Measurements from ENCODE around the gene SORL1. TPM values are rescaled to one million over a fixed set of nuclear protein-coding genes. Genes with fewer than 3 reads are reported as not detected.

SORL1 gene
- total and polyA plus RNA-seq, 3 donors from 2014 or later, result 14.7 to 30.0 (median 21.8) TPM

DNA sequence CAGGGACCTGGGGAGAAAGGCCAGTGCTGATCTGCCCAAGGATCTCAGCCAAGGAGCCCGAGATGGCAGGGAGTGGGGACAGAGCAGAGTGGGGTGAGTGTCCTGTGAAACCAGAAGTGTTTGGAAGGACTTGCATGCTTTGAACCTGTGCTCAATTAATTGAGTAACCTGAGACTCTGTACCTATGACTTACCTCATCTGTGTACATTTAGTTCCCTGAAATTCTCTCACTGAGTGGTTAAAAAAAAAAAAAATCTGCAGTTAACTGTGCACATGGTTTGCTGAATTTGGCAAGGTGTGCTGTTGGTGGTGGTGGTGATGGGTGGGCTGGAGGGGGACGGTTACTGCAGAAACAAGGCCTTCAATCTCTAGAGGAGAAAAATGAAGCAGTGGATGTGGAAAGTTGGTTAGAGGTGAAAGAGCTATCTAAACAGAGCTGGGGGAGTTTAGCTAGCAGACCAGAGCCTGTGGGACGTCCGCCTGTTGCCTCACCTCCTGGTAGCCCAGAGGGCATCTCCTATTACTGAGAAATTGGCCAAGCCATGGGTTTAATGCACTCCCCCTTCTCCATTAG, 8.9 kb downstream of the SORL1 start:
- H3K9me3 ChIP-seq, result no peaks in the 10 kb centered on the region
- no peak overlapping the region for H3K27ac ChIP-seq
- H3K27me3 ChIP-seq, result no peaks in the 10 kb centered on the region
- TF ChIP-seq, protein P1, sequence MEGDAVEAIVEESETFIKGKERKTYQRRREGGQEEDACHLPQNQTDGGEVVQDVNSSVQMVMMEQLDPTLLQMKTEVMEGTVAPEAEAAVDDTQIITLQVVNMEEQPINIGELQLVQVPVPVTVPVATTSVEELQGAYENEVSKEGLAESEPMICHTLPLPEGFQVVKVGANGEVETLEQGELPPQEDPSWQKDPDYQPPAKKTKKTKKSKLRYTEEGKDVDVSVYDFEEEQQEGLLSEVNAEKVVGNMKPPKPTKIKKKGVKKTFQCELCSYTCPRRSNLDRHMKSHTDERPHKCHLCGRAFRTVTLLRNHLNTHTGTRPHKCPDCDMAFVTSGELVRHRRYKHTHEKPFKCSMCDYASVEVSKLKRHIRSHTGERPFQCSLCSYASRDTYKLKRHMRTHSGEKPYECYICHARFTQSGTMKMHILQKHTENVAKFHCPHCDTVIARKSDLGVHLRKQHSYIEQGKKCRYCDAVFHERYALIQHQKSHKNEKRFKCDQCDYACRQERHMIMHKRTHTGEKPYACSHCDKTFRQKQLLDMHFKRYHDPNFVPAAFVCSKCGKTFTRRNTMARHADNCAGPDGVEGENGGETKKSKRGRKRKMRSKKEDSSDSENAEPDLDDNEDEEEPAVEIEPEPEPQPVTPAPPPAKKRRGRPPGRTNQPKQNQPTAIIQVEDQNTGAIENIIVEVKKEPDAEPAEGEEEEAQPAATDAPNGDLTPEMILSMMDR (IDR thresholded peaks at IDR 0.05), result no peak
- no peak for TF ChIP-seq POLR2A (IDR thresholded peaks at IDR 0.05)
- peaks cover 27% of the 10 kb centered on the region for H3K4me1 ChIP-seq
- H3K4me3 ChIP-seq, result no peak overlapping the region
- WGBS, 2 donors, result 81 to 93% methylated on average over 4 of the region's 4 CpGs
- H3K36me3 ChIP-seq (ENCODE audit: low read depth, missing control alignments), result no peaks in the 10 kb centered on the region
- intact Hi-C loops (cut with DNase I; ENCODE audit: low total_unique reads), result no loop called here
- no peak for DNase-seq

DNA sequence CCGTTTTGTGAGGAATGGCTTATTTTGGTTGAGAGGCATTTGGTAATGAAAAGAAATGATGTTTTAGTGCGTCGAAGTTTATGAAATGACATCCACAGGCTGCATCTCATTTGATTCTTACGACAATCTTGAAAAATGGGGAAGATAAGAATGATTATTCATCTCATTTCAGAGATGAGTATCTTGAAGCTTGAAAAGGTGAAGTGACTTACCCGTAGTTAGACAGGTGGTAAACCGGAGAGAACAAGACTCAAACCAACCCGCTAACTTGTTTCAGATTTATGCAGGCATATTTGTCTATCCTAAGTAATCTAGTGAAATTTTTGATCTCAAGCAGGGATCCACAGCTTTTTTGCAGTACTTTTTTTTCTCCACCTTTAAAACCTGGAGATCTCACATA, 9.7 kb downstream of the SORL1 start:
- no peaks in the 10 kb centered on the region for H3K36me3 ChIP-seq (ENCODE audit: low read depth, missing control alignments)
- H3K27ac ChIP-seq, result no peak overlapping the region
- intact Hi-C loops (cut with DNase I; ENCODE audit: low total_unique reads), result no loop called here
- H3K27me3 ChIP-seq, result no peaks in the 10 kb centered on the region
- H3K4me1 ChIP-seq, result peaks cover 35% of the 10 kb centered on the region
- WGBS, 2 donors, result 87 to 92% methylated on average over 7 of the region's 7 CpGs
- no peaks in the 10 kb centered on the region for H3K9me3 ChIP-seq
- no peak for DNase-seq
- TF ChIP-seq, protein P1 (IDR thresholded peaks at IDR 0.05), result no peak
- TF ChIP-seq POLR2A (IDR thresholded peaks at IDR 0.05), result no peak
- no peak overlapping the region for H3K4me3 ChIP-seq

GRCh38 chr11:121463689-121464335, 11.7 kb downstream of the SORL1 start:
- Histone ChIP-seq H3K27me3 (no peaks in the 10 kb centered on the region), H3K4me3 (no peak overlapping the region), H3K4me1 (peaks cover 36% of the 10 kb centered on the region), H3K9me3 (no peaks in the 10 kb centered on the region), H3K36me3 (ENCODE audit: low read depth, missing control alignments) (no peaks in the 10 kb centered on the region), H3K27ac (peak overlapping the region in 1 of 2 donors; percentile 56)
- no peak for DNase-seq
- no peak for TF ChIP-seq POLR2A (IDR thresholded peaks at IDR 0.05)
- TF ChIP-seq, protein P1 (IDR thresholded peaks at IDR 0.05), result no peak
- intact Hi-C loops (cut with DNase I; ENCODE audit: low total_unique reads), result no loop called here
- WGBS, 2 donors, result 65 to 78% methylated on average over 6 of the region's 6 CpGs

GRCh38 chr11:121464352-121464946, 12.3 kb downstream of the SORL1 start:
- Histone ChIP-seq H3K27ac (peak overlapping the region in 1 of 2 donors; percentile 56), H3K4me3 (no peak overlapping the region), H3K36me3 (ENCODE audit: low read depth, missing control alignments) (no peaks in the 10 kb centered on the region), H3K27me3 (no peaks in the 10 kb centered on the region), H3K4me1 (peaks cover 36% of the 10 kb centered on the region), H3K9me3 (no peaks in the 10 kb centered on the region)
- intact Hi-C loops (cut with DNase I; ENCODE audit: low total_unique reads), result no loop called here
- TF ChIP-seq, protein P1 (IDR thresholded peaks at IDR 0.05), result no peak
- no peak for TF ChIP-seq POLR2A (IDR thresholded peaks at IDR 0.05)
- 76 to 80% methylated on average over 10 to 11 of the region's 11 CpGs for WGBS, 2 donors
- peak; percentile 58 for DNase-seq

All from testis (tissue), 3 donors.